NCI-H128 (cell line): Measurements from ENCODE around the gene WFDC1.

Experiments
- DNase-seq: peaks from one replicate; lab custom pipeline; 2025; ENCODE audit not compliant: unreplicated experiment; lab: John Stamatoyannopoulos, UW

The WFDC1 gene, protein sequence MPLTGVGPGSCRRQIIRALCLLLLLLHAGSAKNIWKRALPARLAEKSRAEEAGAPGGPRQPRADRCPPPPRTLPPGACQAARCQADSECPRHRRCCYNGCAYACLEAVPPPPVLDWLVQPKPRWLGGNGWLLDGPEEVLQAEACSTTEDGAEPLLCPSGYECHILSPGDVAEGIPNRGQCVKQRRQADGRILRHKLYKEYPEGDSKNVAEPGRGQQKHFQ

DNA sequence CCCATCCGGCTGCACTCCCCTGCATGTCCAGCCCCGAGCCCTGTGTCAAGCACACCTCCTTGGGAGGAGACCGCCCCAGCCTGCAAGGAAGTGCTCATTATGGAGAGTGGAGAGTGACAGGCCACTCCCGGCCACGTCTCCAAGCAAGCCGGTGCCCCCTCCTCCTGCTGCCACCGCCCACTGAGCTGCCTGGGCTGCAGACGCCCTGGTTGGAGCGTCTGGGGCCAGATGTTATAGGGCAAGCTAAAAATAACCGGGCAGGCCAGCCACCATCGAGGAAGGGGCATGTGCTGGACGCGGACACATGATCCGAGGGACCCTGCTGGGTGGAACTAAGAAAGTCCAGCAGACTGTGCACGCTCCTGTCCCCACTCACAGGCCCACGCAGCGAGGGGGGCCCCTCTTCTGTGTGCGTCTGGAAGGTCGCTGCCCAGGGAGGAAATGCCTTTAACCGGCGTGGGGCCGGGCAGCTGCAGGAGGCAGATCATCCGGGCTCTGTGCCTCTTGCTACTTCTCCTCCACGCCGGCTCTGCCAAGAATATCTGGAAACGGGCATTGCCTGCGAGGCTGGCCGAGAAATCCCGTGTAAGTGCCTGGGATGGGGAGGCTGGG is at the start of gene WFDC1:
Gene WFDC1 (plus strand): TSS at position 348 of the 612 bp plus-strand sequence. CDS start 94 bp downstream, at position 442.
- no peak for DNase-seq

DNA sequence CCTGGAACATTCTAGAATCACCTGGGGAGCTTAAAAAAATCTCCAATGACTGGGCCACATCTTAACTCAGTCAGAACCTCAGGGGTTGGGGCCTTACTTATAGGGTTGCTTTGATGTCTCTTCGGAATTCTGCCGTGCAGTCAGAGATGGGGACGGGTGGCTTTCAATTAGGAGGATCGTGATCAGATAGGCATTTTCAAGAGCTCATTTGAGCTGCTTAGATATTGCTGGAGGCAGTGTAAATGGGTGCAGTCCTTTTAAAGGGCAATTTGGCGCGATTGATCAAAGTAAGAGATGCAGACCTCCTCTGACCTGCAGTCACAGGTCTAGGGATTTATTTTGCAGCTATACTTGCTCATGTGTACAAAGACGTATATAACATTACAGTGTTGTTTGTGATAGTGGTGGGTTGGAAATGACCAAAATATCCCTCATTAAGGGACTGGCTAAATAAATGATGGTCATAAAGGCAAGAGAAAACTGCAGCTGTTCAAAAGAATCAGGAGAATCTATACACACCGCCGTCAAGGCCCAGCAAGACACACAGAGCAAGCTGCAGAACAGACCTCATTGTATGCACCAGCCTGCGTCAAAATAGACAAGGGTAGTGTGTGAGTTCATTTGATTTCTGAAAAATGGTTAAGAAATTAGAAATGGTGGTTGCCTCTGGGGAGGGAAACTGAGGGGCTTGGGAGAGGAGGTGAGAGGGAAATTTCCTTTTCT is 48.6 kb upstream of the WFDC1 start:
- no peak for DNase-seq

DNA sequence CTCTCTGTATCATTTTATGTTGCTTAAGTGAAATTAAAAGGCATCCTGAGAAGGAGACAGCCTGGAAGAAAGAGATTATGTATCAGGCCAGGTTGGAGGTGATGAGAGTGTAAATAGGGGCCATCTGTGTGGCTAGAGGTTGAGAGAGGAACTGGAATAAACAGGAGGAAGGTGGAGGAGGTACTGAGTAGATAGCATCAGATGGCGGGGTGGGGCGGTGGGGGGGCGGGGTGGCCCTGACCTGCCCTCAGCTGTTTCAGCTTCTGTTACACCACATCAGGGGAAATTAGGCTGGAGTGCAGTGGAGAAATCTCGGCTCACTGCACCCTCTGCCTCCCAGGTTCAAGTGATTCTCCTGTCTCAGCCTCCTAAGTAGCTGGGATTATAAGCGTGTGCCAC is 48.0 kb upstream of the WFDC1 start:
- no peak for DNase-seq

DNA sequence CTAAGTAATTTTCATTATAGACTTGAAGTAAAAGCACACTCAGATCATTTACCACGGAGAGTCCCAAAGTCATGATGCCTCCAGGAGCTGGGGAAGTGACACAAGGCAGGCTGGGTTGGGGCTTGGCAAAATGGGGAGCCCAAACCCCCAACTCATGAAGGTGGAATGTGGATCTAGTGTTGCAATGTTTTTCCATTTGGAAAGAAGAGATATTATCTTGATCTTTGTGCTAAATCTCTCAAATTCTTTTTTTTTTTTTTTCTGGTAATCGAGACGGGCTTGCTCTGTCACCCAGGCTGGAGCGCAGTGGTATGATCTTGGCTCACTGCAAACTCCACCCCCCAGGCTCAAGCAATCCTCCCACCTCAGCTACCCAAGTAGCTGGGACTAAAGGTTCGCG is 47.3 kb upstream of the WFDC1 start:
- DNase-seq = no peak

DNA sequence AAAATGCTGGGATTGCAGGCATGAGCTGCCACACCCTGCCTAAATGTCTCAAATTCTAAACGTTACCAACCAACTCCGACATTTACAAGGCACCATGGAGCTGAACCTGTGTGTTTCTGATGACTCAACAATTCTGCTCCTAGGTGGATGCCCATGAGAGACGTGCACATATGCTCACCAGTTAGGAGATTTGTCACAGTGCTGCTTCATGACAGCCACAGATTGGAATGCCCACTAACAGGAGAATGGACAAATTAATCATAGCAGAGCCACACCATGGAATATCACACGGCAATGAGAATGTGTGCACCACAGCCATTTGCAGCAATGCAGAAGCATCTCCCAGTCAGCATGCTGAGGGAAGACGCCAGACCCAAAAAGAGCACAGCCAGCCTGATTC is 46.8 kb upstream of the WFDC1 start:
- DNase-seq = no peak

DNA sequence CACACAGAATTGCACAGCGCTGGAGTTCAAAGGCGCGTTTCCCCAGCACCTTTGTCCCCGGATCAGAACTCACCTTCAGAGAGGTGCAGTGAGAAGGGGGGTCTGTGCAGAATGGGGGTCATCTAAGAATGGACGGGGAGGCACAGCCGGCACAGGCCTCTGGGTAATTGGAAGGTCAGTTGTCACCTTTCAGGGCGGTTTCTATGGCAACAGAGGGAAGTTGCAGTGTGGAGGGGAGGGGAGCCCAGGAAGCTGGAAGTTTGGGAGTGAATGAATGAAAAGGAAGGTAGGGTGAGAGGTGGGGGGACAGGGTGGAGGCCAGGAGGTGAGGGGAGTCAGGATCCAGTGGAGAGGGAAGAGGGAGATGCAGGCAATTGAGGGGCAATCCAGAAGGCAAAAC is 42.5 kb upstream of the WFDC1 start:
- no peak for DNase-seq

DNA sequence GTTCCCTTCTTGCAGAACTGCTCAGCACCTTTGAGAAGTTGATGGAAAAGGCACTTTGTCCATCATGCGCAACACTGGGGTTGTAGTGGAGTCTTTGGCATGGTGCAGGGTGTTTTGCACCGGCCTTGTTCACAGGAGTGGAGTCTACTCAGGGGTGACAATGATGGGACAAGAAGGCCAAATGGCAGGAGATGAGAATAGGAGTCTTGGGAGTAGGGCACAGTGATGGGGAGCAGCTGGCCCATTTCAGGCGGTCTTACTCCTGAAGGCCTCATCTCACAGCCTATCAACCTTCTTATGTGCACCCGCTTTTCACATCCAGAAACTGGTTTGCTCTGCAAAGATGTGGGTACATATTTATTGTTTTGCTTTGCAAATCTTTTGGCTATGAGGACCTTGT is 41.5 kb upstream of the WFDC1 start:
- DNase-seq = no peak

DNA sequence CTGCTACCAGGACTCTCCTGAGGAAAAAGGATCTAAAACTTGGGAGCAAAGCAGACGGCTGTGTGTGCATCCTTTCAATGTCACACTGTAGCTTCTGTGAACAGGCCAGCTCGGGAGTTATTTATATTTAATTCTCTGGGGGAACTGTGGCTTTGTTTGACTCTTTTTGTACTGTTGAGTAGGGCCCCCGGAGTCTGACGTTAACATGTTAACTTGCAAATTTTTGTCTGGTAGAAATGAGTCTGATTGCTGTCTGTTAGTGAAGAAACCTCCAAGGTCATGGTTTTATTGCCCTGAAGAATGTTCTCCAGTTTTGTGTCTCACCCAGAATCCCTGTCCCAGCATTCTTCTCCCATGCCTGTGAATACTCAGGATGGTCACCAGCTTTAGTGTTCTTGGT is 40.6 kb upstream of the WFDC1 start:
- DNase-seq = no peak

DNA sequence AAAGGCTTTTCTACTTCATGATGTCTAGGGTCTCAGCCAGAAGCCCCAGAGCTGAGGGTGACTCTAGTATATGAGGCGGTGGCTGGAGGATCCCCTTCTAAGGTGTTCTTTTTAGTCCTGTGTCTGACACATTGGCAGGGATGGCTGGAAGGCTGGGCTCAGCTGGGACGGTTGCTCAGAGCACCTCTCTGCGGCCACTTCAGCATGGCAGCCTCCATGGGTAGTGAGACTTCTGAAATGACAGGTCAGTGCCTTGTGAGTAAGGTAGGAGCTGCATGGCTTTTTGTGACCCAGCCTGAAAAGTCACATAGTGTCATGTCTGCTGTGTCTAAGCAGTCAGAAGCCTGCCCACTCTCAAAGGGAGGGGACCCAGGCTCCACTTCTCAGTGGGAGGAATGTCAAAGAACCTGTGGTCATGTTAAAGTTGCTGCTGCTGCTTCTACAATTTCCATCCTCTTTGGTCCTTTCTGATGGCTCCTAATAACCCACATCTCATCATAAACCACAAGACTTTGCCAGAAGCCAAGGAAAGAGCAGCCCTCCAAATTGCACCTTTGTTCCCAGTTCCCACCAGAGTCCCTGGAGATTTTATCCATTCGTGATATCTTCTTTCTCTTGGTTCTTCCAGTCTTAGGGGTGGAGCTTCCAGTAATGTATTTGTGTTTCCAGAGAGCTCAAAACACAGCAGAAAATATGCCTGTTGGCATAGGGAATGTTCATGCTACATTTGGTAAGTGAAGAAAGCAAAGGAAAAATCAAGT is 39.4 kb upstream of the WFDC1 start:
- DNase-seq = no peak

DNA sequence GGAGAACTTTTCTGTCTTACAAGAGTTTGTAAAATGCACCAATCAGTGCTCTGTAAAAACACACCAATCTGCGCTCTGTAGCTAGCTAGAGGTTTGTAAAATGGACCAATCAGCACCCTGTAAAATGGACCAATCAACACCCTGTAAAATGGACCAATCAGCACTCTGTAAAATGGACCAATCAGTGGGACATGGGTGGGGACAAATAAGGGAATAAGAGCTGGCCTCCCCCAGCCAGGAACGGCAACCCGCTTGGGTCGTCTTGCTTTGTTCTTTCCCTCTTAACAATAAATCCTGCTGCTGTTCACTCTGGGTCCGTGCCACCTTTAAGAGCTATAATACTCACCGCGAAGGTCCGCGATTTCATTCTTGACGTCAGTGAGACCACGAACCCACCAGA is 36.4 kb upstream of the WFDC1 start:
- no peak for DNase-seq

DNA sequence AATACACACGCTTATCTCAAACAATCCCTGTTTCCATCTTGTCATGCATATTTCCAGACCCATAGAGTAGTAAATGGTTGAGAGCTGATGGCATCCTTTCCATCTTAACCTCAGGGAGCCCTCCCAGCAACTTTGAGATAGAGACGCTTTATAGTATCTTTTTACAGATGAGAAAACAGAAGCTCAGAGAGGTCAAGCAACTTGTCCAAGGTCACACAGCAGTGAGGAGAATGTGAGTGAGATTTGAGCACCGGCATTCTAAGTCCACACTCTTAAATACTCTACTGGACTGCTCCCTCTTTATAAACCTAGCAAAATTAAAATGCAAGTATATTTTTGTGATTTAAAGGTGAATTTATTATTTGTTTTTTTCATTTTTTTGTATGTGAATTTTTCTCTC is 35.0 kb upstream of the WFDC1 start:
- no peak for DNase-seq

DNA sequence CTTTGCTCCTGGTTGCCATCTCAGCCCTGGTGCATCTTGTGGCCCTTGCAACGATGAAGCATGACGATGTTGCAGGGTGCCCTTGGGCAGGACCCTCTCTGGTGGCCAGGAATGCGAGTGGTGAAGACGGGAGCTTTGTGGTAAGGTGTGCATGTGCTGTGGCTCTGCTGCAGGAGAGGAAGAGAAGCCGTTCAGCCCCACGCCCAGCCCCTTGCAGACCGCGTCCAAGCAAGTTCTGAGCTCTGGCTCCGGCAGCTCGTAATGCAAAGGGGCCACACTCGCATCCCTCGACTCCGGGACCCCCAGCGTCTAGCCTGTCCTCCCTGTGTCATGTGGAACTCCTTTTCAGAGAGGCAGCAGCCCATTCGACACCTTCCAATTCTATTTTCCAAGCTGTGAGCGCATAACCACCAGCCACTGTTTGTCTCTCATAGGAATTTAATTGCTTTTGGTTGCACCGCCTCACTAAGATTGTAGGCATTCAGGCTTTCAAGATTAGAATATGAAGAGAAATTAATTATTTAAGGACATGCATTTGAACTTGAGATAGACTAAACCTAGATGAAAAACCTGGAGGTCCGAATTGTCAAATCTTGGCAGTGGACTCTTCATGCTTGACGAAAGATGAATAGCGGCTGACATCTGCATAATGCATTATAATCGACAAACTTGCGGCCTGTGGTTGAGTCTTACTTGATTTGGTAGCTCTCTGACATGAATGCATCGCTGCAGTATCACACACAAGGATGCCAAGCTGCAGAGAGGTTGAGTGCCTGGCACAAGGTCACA is 33.7 kb upstream of the WFDC1 start:
- no peak for DNase-seq

DNA sequence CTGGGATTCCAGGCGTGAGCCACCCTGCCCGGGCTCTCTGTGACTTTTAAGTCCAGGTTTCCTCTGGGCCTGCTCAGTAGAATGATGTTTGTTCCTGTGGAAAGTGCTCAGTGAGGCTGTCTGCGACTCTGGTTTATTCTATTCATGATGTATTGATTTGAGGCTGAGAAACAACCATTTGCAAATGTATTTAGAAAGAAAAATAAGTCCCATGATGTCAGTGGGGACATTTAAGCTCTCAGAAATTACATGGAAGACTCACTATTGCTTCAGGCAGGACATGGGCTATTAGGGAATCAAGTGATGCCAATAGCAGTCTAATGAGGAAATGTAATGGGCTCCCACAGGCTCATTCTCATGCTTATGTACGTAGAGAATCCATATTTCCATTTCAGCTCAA is 32.6 kb upstream of the WFDC1 start:
- DNase-seq = no peak

DNA sequence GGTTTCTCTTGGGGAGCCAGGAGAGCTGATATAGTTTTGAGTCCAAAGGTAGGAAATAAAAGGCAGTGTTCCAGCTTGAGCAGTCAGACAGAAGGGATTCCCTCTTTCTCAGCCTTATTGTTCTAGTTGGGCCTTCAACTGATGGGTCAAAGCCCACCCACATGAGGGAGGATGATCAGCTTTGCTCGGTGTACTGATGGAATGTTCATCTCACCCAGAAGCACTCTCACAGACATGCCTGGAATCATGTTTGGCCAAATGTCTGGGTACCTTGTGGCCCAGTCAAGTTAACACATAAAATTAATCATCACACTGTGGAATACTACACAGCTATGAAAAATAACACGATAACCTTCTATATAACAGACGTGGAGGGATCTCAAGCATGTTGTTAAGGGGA is 31.7 kb upstream of the WFDC1 start:
- no peak for DNase-seq

DNA sequence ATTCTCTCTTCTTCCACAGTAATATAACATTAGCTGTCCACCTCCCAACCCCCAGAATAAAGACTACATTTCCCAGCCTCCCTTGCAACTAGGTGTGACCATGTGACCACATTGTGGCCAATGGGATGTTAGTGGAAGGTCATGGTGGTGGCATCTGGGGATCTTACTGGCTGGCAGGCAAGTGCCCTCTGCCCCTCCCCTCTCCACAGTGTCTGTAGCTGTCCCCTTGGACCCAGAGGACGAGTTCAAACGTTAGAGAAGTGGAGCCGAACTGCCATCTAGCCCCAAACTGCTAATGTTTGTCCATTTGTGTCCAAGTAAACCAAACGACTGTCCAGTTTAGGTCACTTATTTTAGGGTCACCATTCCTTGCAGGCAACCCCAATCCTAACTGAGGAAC is 28.2 kb upstream of the WFDC1 start:
- DNase-seq = no peak

DNA sequence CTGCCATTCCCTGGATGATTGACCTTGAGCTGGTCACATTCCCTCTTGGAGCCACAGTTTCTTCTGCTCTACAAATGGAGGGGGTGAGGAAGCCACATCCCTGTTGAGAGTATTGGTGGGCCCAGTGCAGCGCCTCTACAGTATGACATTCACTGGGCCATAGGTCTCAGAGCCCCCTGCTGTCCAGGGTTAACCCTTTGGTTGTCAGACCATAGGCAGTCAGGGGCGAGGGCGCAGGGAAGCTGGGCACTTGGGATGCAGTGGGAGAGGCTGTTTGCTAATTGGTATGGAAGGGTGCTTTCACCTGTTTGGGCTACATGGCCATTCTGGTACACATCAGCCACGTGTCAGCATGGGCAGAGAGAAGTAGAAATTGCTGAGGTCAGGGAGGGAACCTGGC is 27.3 kb upstream of the WFDC1 start:
- DNase-seq = no peak

DNA sequence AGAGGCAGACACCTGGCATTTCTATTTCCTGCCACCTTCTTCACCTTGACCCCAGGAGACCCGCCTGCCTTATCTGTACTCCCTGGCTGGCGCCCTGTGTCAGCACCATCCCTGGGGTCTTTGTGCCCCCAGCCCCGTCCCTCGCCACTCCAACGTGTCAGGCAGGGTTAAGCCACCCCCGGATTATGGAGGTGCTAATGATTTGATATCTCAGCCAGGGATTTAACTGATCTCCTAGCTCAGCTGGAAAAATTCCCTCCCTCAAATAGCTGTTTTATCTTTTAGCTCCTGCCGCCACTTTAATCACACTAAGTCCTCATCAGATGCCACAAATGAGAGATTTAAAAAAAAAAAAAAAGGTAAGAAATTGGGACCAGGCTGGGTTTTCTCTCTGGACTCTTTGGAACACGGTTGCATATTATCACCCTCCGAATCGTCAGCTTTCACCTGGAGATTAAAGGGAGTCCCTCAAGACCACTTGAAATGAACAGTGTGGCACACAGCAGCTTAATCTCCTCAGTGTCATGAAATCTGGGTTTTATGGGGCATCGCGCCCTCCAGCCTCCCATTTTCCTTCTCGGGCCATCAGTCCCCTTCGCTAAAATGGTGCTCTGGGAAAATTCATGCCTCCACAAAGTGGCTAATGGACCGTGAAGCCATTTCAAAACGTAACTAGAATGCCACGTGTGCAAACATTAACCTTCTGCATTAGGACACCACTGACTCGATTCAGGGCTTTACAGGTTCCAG is 26.2 kb upstream of the WFDC1 start:
- no peak for DNase-seq

DNA sequence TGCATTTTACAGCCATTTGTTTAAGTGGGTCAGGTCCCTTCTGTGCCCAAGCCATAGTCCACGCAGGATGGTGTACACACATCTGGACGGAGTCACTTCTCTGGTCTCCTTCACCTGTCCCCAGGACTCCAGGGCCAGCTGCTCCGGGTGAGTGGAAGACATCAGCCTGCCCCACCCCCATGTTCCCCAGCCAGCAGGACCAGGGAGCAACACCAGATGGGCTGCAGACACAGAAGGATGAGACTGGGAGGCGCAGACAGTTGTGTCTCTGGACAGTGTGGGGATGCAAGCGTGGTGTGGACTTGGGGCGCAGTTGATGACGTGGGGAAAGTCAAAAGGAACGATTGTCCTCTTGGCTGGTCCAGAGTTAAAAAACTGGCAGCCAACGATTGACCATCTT is 24.6 kb upstream of the WFDC1 start:
- no peak for DNase-seq

DNA sequence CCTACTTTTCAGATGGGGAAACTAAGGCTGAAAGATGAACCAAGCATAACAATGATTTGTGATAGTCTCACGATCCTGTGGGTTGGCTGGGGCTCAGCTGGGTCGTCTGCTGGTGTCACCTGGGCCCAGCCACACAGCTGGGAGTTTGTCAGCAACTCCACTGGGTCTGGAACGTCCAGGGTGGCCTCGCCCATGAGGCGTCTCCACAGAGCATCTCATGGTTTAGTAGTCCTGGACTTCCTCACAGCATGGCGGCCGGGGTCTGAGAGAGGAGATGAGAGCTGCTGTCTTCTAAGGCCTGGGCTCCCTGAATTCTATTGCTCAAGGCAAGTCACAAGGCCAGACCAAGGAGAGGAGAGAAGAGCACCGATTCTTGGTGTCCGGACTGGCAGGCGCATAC is 24.1 kb upstream of the WFDC1 start:
- DNase-seq = no peak

DNA sequence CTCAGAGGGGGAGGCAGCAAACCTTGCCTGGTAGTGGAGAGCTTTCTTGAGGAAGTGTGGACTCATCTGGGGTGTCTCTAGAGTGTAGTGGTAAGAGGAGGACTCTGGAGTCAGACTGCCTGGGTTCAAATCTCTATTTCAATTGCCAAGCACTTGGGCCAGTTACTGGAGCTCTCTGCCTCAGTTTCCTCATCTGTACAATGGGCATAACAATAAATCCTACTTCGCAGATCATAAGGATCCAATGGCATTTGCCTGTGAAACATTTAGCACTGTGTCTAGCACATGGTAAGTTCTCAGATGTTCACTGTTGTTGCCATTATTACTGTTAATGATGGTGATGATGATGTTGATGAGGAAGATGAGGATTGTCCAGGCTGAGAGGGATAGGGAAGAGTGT is 23.6 kb upstream of the WFDC1 start:
- no peak for DNase-seq
